AG04450 (cell line): ENCODE data around the gene ABHD16A. TPM values are rescaled to one million over a fixed set of nuclear protein-coding genes. Genes with fewer than 3 reads are reported as not detected.

ENCODE experiments used
- CTCF ChIA-PET: fragments of 300-600, 350-600 bp; formaldehyde crosslinking; extraction: SDS; loops from one replicate; lab custom pipeline; 2022; ENCODE audit warnings: antibody characterized with exemption, inconsistent platforms; lab: Charles Lee
- POLR2A ChIA-PET: fragments of 350-600 bp; formaldehyde crosslinking; extraction: SDS; loops from one replicate; lab custom pipeline; 2021; ENCODE audit warnings: antibody characterized with exemption, inconsistent platforms; lab: Yijun Ruan, JAX
- DNase-seq: peaks from one replicate; pipeline ENCODE4 v3.0.0-alpha.2; 2011; ENCODE audit warnings: low read depth, low spot score
- H3K27ac ChIP-seq: one replicate; pipeline ENCODE4 v1.5.1; 2012; ENCODE audit warnings: low read depth, low read length, control low read depth
- H3K27me3 ChIP-seq: one replicate; pipeline ENCODE4 v1.6.0; 2012; ENCODE audit warnings: low read length; ENCODE audit not compliant: control insufficient read depth, insufficient read depth
- H3K4me3 ChIP-seq: 2 replicates; pipeline ENCODE4 v1.5.1; 2011; ENCODE audit warnings: mild to moderate bottlenecking, low read depth, low read length, control low read depth
- H3K9me3 ChIP-seq: 2 replicates; pipeline ENCODE4 v1.5.1; 2012; ENCODE audit warnings: low read length; ENCODE audit not compliant: control insufficient read depth, insufficient read depth
- polyA plus RNA-seq: library from polyadenylated mRNA; depleted of rRNA; stranded (reverse); fragments of >200 nt; gene quantifications from 2 replicates; pipeline ENCODE4 v1.2.3, GENCODE V29; 2011
- TF ChIP-seq, protein P1 (sequence below): IDR thresholded peaks from 2 replicates; pipeline ENCODE4 v1.5.1; 2011; ENCODE audit warnings: low read depth, low read length, control low read depth, inconsistent platforms

ABHD16A gene
- polyA plus RNA-seq, 1 experiment, result 34.0 TPM

DNA sequence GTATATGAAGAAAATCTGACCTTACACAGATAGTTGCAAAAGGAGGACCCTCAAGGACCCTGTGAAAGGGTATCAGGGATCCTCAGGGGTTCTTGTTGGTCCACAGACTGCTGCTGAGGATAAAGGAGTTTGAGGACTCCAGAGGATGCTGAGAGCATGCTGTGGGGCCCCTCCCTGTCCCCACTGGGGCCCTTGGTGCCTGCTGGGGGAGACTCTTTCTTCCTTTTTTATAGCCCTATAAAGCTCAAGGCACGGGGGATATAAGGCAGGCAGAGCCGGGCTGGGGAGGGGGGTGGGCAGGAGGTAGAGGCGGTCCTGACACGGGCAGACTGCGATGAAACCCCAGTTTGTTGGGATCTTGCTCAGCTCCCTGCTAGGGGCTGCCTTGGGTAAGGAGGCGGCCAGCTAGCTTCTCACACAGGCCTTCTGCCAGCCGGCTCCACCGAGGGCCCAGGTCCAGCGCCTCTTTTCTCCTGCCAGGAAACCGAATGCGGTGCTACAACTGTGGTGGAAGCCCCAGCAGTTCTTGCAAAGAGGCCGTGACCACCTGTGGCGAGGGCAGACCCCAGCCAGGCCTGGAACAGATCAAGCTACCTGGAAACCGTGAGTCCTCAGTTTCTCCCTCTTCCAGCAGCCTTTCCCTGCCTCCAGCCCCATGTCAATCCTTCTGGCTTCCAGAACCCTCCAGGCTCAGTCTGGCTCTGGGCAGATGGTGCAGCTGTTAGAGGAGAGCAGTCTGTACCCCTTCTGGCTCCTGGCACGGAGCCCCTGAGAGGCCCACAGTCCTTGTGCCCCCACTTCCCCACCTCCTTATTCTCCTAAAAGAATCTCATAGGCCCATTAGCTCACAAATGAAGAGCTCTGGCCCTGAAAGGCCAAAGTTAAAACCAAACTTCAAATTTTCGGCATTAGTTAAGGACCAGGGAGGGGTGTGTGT is 12.2 kb upstream of the ABHD16A start, which contains the start of gene LY6G6D:
Gene LY6G6D, plus strand, starts transcription at position 327 of the 937 bp plus-strand sequence. Its CDS starts 8 bp downstream, at position 335.
- TF ChIP-seq, protein P1, sequence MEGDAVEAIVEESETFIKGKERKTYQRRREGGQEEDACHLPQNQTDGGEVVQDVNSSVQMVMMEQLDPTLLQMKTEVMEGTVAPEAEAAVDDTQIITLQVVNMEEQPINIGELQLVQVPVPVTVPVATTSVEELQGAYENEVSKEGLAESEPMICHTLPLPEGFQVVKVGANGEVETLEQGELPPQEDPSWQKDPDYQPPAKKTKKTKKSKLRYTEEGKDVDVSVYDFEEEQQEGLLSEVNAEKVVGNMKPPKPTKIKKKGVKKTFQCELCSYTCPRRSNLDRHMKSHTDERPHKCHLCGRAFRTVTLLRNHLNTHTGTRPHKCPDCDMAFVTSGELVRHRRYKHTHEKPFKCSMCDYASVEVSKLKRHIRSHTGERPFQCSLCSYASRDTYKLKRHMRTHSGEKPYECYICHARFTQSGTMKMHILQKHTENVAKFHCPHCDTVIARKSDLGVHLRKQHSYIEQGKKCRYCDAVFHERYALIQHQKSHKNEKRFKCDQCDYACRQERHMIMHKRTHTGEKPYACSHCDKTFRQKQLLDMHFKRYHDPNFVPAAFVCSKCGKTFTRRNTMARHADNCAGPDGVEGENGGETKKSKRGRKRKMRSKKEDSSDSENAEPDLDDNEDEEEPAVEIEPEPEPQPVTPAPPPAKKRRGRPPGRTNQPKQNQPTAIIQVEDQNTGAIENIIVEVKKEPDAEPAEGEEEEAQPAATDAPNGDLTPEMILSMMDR, result no peak
- ChIA-PET POLR2A (interaction anchor here (0.6 kb wide), 2 partner anchors 78 to 112 kb away, joined by 4 to 5 read pairs; partner anchors contain the start of gene HSPA1B), CTCF (interaction anchor here (1.0 to 1.4 kb wide), 3 partner anchors 14 to 81 kb away, joined by 3 to 4 read pairs (median 3); partner anchors contain the start of gene VARS1)
- no peak within 1 kb of the TSS for H3K27ac ChIP-seq
- H3K4me3 ChIP-seq, result no peak within 1 kb of the TSS
- no peak for DNase-seq
- no peaks in the 10 kb centered on the region for H3K9me3 ChIP-seq
- peaks cover 37% of the 10 kb centered on the region for H3K27me3 ChIP-seq

DNA sequence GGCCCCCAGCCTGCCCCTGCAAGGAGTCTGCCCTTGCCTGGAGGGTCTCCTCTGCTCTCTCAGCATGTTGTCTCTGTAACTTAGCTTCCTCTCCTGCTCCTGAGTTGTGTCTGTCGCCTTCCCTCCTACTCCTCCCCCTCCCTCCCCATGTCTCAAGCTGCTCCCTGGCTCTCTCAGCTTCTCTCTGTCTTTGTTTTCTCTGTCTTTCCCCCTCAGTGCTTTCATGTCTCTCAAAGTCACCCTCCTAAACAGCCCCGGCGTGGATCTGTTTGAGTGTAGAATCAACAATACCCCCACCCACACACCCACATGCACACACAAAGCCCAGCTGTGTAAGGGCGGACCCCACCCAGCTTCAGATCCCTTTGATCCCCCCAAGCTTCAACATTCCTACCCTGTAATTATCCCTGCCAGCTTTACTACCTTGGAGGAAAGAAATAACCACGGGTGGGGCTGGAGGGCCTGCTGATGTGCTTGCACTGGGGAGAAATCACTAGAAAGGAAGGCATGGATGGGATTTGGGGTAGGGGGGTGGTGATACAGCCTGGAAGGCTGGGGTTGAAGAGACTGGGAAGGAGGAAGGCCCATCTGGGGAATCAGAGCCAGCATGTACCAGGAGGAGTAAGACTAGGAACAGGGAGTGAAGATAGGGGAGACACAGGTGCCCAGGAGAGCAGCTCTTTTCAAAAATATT is 11.0 kb upstream of the ABHD16A start:
- peaks cover 37% of the 10 kb centered on the region for H3K27me3 ChIP-seq
- no peak overlapping the region for H3K4me3 ChIP-seq
- CTCF ChIA-PET, result interaction anchor here (1.4 to 2.2 kb wide), 2 partner anchors 10 to 82 kb away, joined by 3 to 6 read pairs; partner anchors contain the start of genes ABHD16A and VARS1
- no peaks in the 10 kb centered on the region for H3K9me3 ChIP-seq
- TF ChIP-seq, protein P1, result no peak
- POLR2A ChIA-PET, result interaction anchor here (0.7 to 1.1 kb wide), 3 partner anchors 10 to 113 kb away, joined by 3 to 5 read pairs (median 3); partner anchors contain the start of gene HSPA1B
- no peak for DNase-seq
- H3K27ac ChIP-seq, result no peak overlapping the region

DNA sequence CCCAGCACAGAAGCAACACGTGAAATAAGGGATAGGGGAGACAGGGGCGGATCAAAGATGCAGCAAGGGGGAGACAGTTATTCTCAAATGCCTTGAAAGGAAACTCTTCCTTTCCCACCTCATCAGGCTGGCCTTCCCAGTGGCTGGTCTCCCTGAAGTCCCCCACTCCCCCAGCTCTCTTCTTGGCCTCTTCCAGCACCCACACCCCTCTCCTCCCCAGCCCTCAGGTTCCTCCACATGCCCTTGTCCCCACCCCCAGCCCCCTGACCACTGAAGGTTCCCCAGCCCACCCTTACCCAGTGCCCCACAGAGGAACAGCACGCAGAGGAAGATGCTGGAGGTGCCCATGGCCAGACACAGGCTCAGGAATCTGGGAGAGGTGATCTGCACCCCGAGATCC is 10.3 kb upstream of the ABHD16A start:
- Histone ChIP-seq H3K4me3 (no peak overlapping the region), H3K27me3 (peaks cover 34% of the 10 kb centered on the region), H3K27ac (no peak overlapping the region), H3K9me3 (no peaks in the 10 kb centered on the region)
- DNase-seq, result no peak
- ChIA-PET POLR2A (interaction anchor here (0.8 to 1.1 kb wide), 2 partner anchors 10 to 114 kb away, joined by 3 read pairs; partner anchors contain the start of gene HSPA1B), CTCF (interaction anchor here (1.5 to 2.2 kb wide), 2 partner anchors 10 to 78 kb away, joined by 4 to 6 read pairs; partner anchors contain the start of gene ABHD16A)
- TF ChIP-seq, protein P1, result no peak

DNA sequence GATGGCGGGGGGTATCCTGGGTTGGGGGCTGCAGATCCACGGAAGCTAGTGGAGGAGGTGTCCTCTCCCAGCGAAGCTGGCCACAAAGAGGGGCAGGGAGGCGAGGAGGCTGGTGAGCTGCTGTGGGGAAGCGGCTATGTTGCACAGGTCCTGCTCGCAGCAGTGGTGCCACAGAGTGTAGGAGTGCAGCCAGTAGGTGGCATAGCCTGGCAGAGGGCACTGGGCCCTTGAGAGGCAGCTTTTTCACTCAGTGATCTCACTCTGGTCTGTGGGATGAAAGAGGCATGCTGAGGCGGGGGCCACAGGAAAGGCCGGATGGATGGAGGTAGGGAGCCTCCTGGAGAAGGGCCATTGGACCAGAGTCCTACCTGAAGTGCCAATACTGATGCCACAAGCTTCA is 9.2 kb upstream of the ABHD16A start:
- no peak for DNase-seq
- POLR2A ChIA-PET, result no interaction called here
- TF ChIP-seq, protein P1, result no peak
- no peaks in the 10 kb centered on the region for H3K9me3 ChIP-seq
- no peak overlapping the region for H3K27ac ChIP-seq
- H3K27me3 ChIP-seq, result peaks cover 33% of the 10 kb centered on the region
- CTCF ChIA-PET, result interaction anchor here (1.5 to 2.2 kb wide), 2 partner anchors 9 to 79 kb away, joined by 4 to 6 read pairs; partner anchors contain the start of gene ABHD16A
- no peak overlapping the region for H3K4me3 ChIP-seq
